Upper lobe of right lung (tissue), 1 donor: Measurements from ENCODE around the gene KCNK15. TPM values are rescaled to one million over a fixed set of nuclear protein-coding genes. Genes with fewer than 3 reads are reported as not detected.

Source experiments
- ATAC-seq: fragments of 200-7000 bp; cut with Tn5 transposase; one replicate; pipeline ENCODE4 v1.9.1; 2020; ENCODE audit warnings: mild to moderate bottlenecking, moderate library complexity
- DNase-seq: peaks from one replicate; pipeline ENCODE4 v3.0.0-alpha.2; 2020
- H3K27ac ChIP-seq: fragments of 200-600 bp; one replicate; pipeline ENCODE4 v1.8.0; 2022
- H3K27me3 ChIP-seq: fragments of 200-600 bp; one replicate; pipeline ENCODE4 v1.8.0; 2022; ENCODE audit warnings: mild to moderate bottlenecking
- H3K36me3 ChIP-seq: fragments of 200-600 bp; one replicate; pipeline ENCODE4 v1.8.0; 2022
- H3K4me1 ChIP-seq: fragments of 200-600 bp; one replicate; pipeline ENCODE4 v1.8.0; 2022
- H3K4me3 ChIP-seq: fragments of 200-600 bp; one replicate; pipeline ENCODE4 v1.8.0; 2022; ENCODE audit warnings: mild to moderate bottlenecking
- H3K9me3 ChIP-seq: fragments of 200-600 bp; one replicate; pipeline ENCODE4 v1.8.0; 2022
- CTCF ChIP-seq: fragments of 200-600 bp; IDR thresholded peaks from one replicate; pipeline ENCODE4 v1.8.0; 2022; ENCODE audit warnings: antibody characterized with exemption
- intact Hi-C: fragments of 100-400 bp; cut with DNase I; formaldehyde crosslinking; loops from one replicate; pipeline ENCODE4 v1.11.0; 2022
- total RNA-seq: library from RNA; stranded (reverse); fragmentation: NEBNext Ultra II Directional; extraction: Animal tissue kit (Norgen Biotek cat#: 25700); gene quantifications from one replicate; pipeline ENCODE4 v1.2.1, GENCODE V29; 2021
- donor health status: DM: no; HTN: yes; CAD: no; lungs with severe emphysema.

Gene KCNK15
- total RNA-seq, 1 donor from 2014 or later, result 1.1 TPM

- Histone ChIP-seq H3K9me3 (no peaks in the 10 kb centered on the region), H3K27ac (no peak overlapping the region), H3K4me1 (no peaks in the 10 kb centered on the region), H3K4me3 (no peak overlapping the region), H3K36me3 (no peaks in the 10 kb centered on the region), H3K27me3 (peaks cover 10% of the 10 kb centered on the region)
- TF ChIP-seq CTCF, result no peak
- intact Hi-C loops, result no loop called here
- ATAC-seq (no peak), DNase-seq (no peak)
Observed at GRCh38 chr20:44799691-44800090, 54.0 kb downstream of the KCNK15 start.

- Histone ChIP-seq H3K36me3 (no peaks in the 10 kb centered on the region), H3K4me3 (no peak overlapping the region), H3K4me1 (no peaks in the 10 kb centered on the region), H3K27me3 (peaks cover 9% of the 10 kb centered on the region), H3K27ac (no peak overlapping the region), H3K9me3 (no peaks in the 10 kb centered on the region)
- intact Hi-C loops, result no loop called here
- no peak for ATAC-seq
- no peak for DNase-seq
- TF ChIP-seq CTCF, result no peak
Observed at GRCh38 chr20:44800391-44801046, 54.9 kb downstream of the KCNK15 start.

Other genes with a start within 250 kb of the KCNK15 start
- 143 TPM for gene SERINC3, start 223.8 kb upstream of the KCNK15 start, total RNA-seq
- gene PKIG, start 163.3 kb upstream of the KCNK15 start, total RNA-seq, result 88.8 TPM
- 5.8 TPM for gene ADA, start 94.2 kb upstream of the KCNK15 start, total RNA-seq
- 112 TPM for gene CCN5, start 30.5 kb upstream of the KCNK15 start, total RNA-seq
- gene RIMS4, start 64.7 kb downstream of the KCNK15 start, total RNA-seq, result 3.2 TPM
- gene YWHAB, start 139.8 kb downstream of the KCNK15 start, total RNA-seq, result 185 TPM
- gene PABPC1L, start 164.2 kb downstream of the KCNK15 start, total RNA-seq, result 46.4 TPM
- gene TOMM34, start 214.5 kb downstream of the KCNK15 start, total RNA-seq, result 16.0 TPM
- gene STK4, start 220.6 kb downstream of the KCNK15 start, total RNA-seq, result 52.6 TPM